GM19452 (cell line): ENCODE measurements around the gene NAGA.

Experiments
- ATAC-seq: cut with Tn5 transposase; IDR thresholded peaks from one replicate; pipeline ENCODE4 v1.9.1; 2021; ENCODE audit not compliant: unreplicated experiment

Gene NAGA

GRCh38 chr22:42050641-42051180, 19.9 kb downstream of the NAGA start:
- no peak for ATAC-seq

DNA sequence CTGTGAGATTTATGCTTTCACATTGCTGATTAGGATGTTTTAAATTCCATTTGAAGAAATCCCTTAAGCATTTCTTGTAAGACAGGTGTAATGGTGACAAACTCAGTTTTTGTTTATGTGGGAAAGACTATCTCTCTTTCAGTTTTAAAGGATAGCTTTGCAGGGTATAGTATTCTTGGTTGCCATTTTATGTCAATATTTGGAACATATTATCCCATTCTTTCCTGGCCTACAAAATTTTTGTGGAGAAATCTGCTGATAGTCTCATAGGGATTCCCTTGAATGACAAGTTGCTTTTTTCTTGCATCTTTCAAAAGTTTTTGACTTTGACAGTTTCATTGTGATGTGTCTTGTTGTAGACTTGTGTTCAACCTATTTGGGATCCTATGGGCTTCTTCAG, 28.8 kb downstream of the NAGA start:
- ATAC-seq = no peak

DNA sequence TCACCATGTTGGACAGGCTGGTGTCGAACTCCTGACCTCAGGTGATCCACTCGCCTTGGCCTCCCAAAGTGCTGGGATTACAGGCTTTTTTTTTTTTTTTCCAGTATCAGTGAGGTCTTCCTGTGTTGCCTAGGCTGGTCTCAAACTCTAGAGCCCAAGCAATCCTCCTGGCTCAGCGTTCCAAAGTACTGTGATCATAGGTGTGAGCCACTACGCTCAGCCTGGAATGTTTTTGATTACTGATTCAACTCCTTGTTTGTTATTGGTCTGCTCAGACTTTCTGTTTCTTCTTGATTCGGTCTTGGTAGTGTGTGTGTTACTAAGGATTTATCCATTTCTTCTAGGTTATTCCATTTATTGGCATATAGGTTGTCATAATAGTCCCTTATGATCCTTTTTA, 31.3 kb downstream of the NAGA start:
- no peak for ATAC-seq

DNA sequence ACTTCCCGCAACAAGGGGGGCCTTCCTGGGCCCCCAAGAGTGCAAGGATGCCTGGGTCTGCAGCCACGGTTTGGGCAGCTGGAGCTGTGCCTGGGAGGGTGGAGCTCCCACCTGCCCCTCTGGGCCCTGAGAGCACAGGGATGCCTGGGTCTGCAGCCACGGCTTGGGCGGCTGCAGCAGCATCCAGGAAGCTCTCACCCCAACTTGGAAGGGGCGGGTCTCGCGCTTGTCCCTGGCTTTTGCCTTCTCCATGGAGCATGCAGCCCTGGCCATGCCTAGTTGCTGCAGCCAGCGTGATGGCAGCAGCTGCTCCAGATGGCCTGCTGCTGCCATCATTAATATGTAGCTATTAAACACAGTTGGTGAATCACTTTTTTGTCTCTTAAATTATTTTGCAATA, 35.4 kb downstream of the NAGA start:
- ATAC-seq = no peak

GRCh38 chr22:42033263-42034181, 37.1 kb downstream of the NAGA start:
- no peak for ATAC-seq

GRCh38 chr22:42026705-42027104, 43.9 kb downstream of the NAGA start:
- ATAC-seq = no peak

- ATAC-seq = no peak
Measured at GRCh38 chr22:42025421-42025820, 45.2 kb downstream of the NAGA start.

GRCh38 chr22:42022162-42022847, 48.3 kb downstream of the NAGA start:
- no peak for ATAC-seq

DNA sequence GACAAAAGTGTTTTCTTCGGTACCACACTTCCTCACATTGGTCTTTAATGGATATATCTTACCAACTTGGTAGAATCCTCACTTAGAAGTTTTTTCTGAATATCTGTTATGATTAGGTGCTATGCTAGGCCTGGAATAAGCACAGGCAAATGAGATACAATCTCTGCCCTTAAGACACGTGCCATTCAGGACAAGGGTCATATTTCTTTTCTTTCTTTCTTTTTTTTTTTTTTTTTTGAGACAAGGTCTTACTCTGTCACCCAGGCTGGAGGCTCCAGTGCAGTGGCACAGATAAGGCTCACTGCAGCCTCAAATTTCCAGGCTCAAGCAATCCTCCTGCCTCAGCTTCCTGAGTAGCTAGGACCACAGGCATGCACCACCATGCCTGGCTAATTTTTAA, 49.0 kb downstream of the NAGA start:
- no peak for ATAC-seq

GRCh38 chr22:42018224-42018623, 52.4 kb downstream of the NAGA start:
- no peak for ATAC-seq

DNA sequence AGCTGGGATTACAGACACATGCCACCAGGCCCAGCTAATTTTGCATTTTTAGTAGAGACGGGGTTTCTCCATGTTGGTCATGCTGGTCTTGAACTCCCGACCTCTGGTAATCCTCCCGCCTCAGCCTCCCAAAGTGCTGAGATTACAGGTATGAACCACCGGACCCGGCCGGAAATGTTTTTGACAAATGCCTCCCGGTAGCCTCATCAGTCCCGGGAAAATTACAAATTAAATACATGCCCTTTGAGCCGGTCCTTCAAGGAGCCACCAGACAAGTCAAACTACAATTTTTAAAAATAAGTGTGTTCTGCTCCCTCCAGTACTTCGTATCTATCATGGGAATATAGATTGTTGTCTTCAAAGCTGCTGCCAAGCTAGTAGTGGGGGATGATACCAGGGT, 54.5 kb downstream of the NAGA start:
- no peak for ATAC-seq

DNA sequence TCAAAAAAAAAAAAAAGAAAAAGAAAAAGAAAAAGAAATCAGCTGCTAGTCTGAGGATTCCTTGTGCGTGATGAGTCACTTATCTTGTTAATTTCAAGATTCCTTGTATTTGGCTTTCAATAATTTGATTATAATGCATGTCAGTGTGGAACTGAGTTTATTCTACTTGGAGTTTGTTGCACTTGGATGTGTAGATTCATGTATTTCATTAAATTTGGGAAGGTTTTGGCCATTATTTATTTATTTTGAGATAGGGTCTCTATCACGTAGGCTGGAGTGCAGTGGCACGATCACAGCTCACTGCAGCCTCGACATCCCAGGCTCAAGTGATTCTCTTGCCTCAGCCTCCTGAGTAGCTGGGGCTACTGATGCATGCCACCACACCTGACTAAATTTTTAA, 57.2 kb downstream of the NAGA start:
- no peak for ATAC-seq

DNA sequence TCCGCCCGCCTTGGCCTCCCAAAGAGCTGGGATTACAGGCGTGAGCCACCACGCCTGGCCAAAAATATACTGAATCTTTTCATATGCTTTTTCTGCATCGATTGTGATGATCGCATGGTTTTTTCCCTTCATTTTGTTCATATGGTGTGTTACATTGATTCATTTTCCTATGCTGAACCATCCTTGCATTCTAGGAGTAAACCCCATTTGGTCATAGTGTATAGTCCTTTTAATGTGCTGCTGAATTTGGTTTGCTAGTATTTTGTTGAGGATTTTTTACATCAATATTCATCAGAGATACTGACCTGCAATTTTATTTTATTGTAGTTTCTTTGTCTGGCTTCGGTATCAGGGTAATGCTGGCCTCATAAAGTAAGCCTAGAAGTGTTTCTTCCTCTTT, 59.8 kb downstream of the NAGA start:
- ATAC-seq = no peak
